DMS114 treated with DMSO at 0.1 percent for 48 hours (cell line): ENCODE results near the gene RMI2.
A peak's percentile ranks its signal among the peaks of the same experiment; 100 is the strongest.
"Not testable (repeated sequence)": the region's sequence is repeated elsewhere in the genome, so short reads cannot be mapped to it uniquely, and the experiment has no call there.

Source experiments
- DNase-seq: peaks from one replicate; lab custom pipeline; 2025; ENCODE audit not compliant: unreplicated experiment; lab: John Stamatoyannopoulos, UW

Gene RMI2

GRCh38 chr16:11345040-11345862 is at the start of gene RMI2:
Gene RMI2 (plus strand): TSS chr16:11345459. CDS start chr16:11345472, 13 bp downstream.
- peak; percentile 96 for DNase-seq

- no peak for DNase-seq
Measured at GRCh38 chr16:11295672-11296071, 49.6 kb upstream of the RMI2 start.

GRCh38 chr16:11296351-11296705 is 48.9 kb upstream of the RMI2 start:
- no peak for DNase-seq

- no peak for DNase-seq
Measured at GRCh38 chr16:11296706-11297491, 48.4 kb upstream of the RMI2 start.

GRCh38 chr16:11297492-11298142 is 47.6 kb upstream of the RMI2 start:
- DNase-seq = no peak

- DNase-seq = no peak
Measured at GRCh38 chr16:11298143-11298900, 46.9 kb upstream of the RMI2 start.

- not testable (repeated sequence) for DNase-seq
Measured at GRCh38 chr16:11298950-11299547, 46.2 kb upstream of the RMI2 start.

- DNase-seq = no peak
Measured at GRCh38 chr16:11299865-11300559, 45.2 kb upstream of the RMI2 start.

- no peak for DNase-seq
Measured at GRCh38 chr16:11300560-11300892, 44.7 kb upstream of the RMI2 start.

- no peak for DNase-seq
Measured at GRCh38 chr16:11301645-11302501, 43.4 kb upstream of the RMI2 start.

GRCh38 chr16:11302977-11303376 is 42.3 kb upstream of the RMI2 start:
- no peak for DNase-seq

- no peak for DNase-seq
Measured at GRCh38 chr16:11303405-11304138, 41.7 kb upstream of the RMI2 start.

- no peak for DNase-seq
Measured at GRCh38 chr16:11306381-11306780, 38.9 kb upstream of the RMI2 start.

- no peak for DNase-seq
Measured at GRCh38 chr16:11306997-11307638, 38.1 kb upstream of the RMI2 start.

GRCh38 chr16:11307639-11308492 is 37.4 kb upstream of the RMI2 start:
- no peak for DNase-seq

GRCh38 chr16:11308493-11309283 is 36.6 kb upstream of the RMI2 start:
- no peak for DNase-seq
